ENCODE results near the gene EPB41. TPM values are rescaled to one million over a fixed set of nuclear protein-coding genes. Genes with fewer than 3 reads are reported as not detected.
A peak's percentile ranks its signal among the peaks of the same experiment; 100 is the strongest.

EPB41 gene
- total and polyA plus RNA-seq, 9 of the 15 experiments (the other 6 are each of a cell fraction or from before 2014, with no cell fraction given), result 3.7 to 213 (median 141) TPM

- TF ChIP-seq CTCF (IDR thresholded peaks at IDR 0.05 in 2 of 3, conservative IDR thresholded peaks at IDR 0.05 in 1 of 3; ENCODE audit: insufficient read depth in 2 of 3, low read depth in 1 of 3, low read length in 3 of 3) (peak; percentile 57 to 88 (median 59); a peak in 5 of 6 replicates), CSDE1 (IDR thresholded peaks at IDR 0.05) (no peak), KDM2B (CRISPR knock-in tag; IDR thresholded peaks at IDR 0.05) (0 out of 2 replicates have a peak, but pooled peaks have one; percentile 20), TAF9B (IDR thresholded peaks at IDR 0.05; ENCODE audit: partially characterized antibody) (no peak), CHCHD3 (CRISPR knock-in tag; IDR thresholded peaks at IDR 0.05) (no peak), VEZF1 (CRISPR knock-in tag; IDR thresholded peaks at IDR 0.05) (peak; percentile 92), ID3 (CRISPR knock-in tag; IDR thresholded peaks at IDR 0.05) (no peak), ID3 (tag; IDR thresholded peaks at IDR 0.05) (no peak), ZBTB12 (CRISPR knock-in tag; IDR thresholded peaks at IDR 0.05) (peak; percentile 37; the same call in 1 of the 2 replicates), E2F8 (IDR thresholded peaks at IDR 0.05; ENCODE audit: low read depth, partially characterized antibody) (no peak), CXXC5 (CRISPR knock-in tag; IDR thresholded peaks at IDR 0.05) (peak; percentile 76), HMGXB4 (CRISPR knock-in tag; IDR thresholded peaks at IDR 0.05) (0 out of 2 replicates have a peak, but pooled peaks have one; percentile 54), GABPA (tag; conservative IDR thresholded peaks at IDR 0.05; ENCODE audit: low read depth) (peak; percentile 60), PHF8 (IDR thresholded peaks at IDR 0.05; ENCODE audit: borderline replicate concordance, low read length) (peak; percentile 71; the same call in 1 of the 2 replicates), TEAD4 (IDR thresholded peaks at IDR 0.05; ENCODE audit: low read length) (peak; percentile 91), TEAD4 (CRISPR knock-in tag; IDR thresholded peaks at IDR 0.05; ENCODE audit: borderline replicate concordance) (peak; percentile 99)
Measured at GRCh38 chr1:29124366-29125236, 210.2 kb downstream of the EPB41 start (continued).
